Measurements from ENCODE around the gene TRA2B.
A peak's percentile ranks its signal among the peaks of the same experiment; 100 is the strongest.

GRCh38 chr3:185937689-185938374, at the start of gene TRA2B:
- TF ChIP-seq POLR2A (IDR thresholded peaks at IDR 0.05) (peak; percentile 100), CTCF (IDR thresholded peaks at IDR 0.05) (peak in 2 of 3 experiments; percentile 6 to 10)

Measured in testis (tissue), 2 donors.